ENCODE data around the gene THBD. TPM values are rescaled to one million over a fixed set of nuclear protein-coding genes. Genes with fewer than 3 reads are reported as not detected.

The THBD gene
- total and polyA plus RNA-seq, 9 of the 15 experiments (the other 6 are each of a cell fraction or from before 2014, with no cell fraction given): 0.07 to 0.49 (median 0.33) TPM

DNA sequence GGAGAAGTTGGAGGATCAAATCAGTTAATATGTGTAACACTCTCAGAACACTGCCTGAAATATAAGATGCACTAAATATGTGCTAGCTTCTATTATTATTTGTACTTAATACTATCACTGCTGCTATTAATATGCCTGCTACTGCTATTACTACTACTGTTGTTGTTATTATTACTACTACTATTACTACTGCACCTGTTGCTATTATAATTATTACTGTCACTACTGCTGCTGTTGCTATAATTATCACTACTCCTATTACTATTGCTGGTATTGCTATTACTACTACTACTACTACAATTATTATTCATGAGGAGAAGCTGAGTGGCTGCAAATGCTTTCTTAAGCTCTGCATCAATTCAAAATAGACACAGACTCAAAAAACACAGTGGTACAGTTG is 31.0 kb downstream of the THBD start (continued):
- TF ChIP-seq, protein P1, sequence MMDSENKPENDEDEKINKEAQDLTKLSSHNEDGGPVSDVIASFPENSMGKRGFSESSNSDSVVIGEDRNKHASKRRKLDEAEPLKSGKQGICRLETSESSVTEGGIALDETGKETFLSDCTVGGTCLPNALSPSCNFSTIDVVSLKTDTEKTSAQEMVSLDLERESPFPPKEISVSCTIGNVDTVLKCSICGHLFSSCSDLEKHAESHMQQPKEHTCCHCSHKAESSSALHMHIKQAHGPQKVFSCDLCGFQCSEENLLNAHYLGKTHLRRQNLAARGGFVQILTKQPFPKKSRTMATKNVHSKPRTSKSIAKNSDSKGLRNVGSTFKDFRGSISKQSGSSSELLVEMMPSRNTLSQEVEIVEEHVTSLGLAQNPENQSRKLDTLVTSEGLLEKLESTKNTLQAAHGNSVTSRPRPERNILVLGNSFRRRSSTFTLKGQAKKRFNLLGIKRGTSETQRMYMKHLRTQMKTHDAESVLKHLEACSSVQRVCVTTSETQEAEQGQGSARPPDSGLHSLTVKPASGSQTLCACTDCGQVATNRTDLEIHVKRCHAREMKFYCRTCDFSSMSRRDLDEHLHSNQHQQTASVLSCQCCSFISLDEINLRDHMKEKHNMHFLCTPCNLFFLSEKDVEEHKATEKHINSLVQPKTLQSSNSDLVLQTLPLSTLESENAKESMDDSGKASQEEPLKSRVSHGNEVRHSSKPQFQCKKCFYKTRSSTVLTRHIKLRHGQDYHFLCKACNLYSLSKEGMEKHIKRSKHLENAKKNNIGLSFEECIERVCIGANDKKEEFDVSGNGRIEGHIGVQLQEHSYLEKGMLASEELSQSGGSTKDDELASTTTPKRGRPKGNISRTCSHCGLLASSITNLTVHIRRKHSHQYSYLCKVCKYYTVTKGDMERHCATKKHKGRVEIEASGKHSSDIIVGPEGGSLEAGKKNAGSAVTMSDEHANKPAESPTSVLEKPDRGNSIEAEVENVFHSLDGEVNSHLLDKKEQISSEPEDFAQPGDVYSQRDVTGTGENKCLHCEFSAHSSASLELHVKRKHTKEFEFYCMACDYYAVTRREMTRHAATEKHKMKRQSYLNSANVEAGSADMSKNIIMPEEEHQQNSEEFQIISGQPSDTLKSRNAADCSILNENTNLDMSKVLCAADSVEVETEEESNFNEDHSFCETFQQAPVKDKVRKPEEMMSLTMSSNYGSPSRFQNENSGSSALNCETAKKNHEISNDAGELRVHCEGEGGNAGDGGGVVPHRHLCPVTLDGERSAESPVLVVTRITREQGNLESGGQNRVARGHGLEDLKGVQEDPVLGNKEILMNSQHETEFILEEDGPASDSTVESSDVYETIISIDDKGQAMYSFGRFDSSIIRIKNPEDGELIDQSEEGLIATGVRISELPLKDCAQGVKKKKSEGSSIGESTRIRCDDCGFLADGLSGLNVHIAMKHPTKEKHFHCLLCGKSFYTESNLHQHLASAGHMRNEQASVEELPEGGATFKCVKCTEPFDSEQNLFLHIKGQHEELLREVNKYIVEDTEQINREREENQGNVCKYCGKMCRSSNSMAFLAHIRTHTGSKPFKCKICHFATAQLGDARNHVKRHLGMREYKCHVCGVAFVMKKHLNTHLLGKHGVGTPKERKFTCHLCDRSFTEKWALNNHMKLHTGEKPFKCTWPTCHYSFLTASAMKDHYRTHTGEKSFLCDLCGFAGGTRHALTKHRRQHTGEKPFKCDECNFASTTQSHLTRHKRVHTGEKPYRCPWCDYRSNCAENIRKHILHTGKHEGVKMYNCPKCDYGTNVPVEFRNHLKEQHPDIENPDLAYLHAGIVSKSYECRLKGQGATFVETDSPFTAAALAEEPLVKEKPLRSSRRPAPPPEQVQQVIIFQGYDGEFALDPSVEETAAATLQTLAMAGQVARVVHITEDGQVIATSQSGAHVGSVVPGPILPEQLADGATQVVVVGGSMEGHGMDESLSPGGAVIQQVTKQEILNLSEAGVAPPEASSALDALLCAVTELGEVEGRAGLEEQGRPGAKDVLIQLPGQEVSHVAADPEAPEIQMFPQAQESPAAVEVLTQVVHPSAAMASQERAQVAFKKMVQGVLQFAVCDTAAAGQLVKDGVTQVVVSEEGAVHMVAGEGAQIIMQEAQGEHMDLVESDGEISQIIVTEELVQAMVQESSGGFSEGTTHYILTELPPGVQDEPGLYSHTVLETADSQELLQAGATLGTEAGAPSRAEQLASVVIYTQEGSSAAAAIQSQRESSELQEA (IDR thresholded peaks at IDR 0.05; ENCODE audit: low read depth): no peak
- TF ChIP-seq ZNF699 (CRISPR knock-in tag; IDR thresholded peaks at IDR 0.05; ENCODE audit: insufficient replicate concordance) (no peak), ETV6 (IDR thresholded peaks at IDR 0.05; ENCODE audit: borderline replicate concordance in 1 of 2, low read depth in 2 of 2, low read length in 1 of 2) (no peak), ETV6 (CRISPR knock-in tag; IDR thresholded peaks at IDR 0.05; ENCODE audit: borderline replicate concordance) (no peak), HNRNPK (IDR thresholded peaks at IDR 0.05; ENCODE audit: low read depth, low read length, poor library complexity, severe bottlenecking) (no peak), TEAD2 (tag; IDR thresholded peaks at IDR 0.05) (no peak), HIVEP1 (CRISPR knock-in tag; IDR thresholded peaks at IDR 0.05) (no peak)
